ENCODE results near the gene PIP5K1C. TPM values are rescaled to one million over a fixed set of nuclear protein-coding genes. Genes with fewer than 3 reads are reported as not detected.

The PIP5K1C gene
- total and polyA plus RNA-seq, 7 donors: 8.7 to 22.4 (median 16.3) TPM

DNA sequence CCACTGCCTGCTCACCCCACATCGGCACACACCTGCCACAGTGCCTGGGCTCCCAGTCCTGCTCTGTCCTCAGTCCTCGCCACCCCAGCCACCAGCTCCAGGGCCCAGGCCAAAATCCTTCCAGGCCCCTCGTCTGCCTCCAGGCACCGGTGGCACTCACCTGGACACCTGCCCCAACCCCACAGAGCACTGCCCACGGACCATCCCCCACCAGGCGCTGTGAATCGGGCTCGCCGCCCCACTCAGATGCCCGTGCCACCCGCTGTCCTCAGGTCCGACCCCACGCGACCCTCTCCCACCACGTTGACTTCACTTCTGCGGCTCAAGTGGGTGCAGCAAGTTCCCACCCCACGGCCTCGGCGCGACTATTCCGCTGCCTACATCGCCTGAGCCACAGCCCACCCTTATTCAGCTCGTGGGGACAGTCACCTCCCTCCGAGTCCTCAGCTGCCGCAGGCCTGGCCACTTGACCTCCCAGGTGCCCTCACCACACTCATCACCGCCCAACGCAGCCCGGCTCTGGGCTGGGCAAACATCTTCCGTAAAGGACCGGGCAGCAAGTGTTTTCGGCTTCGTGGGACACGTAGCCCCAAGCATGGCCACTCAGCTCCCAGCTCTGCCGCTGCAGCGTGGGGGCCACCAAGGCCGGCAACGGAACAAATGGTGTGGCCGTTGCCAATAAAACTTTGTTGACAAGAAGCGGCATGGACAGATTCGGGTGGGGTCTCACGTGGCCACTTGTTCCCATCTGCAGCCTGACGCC lies 5.7 kb downstream of the PIP5K1C start:
- Histone ChIP-seq H3K36me3 (ENCODE audit: insufficient read depth in 1 of 2, low read depth in 1 of 2) (peaks cover 0 to 4% of the 10 kb centered on the region in 2 donors), H3K4me1 (peaks cover 10% of the 10 kb centered on the region), H3K27me3 (ENCODE audit: insufficient read depth in 3 of 3, low read length in 2 of 3) (no peaks in the 10 kb centered on the region), H3K4me3 (no peak overlapping the region), H3K27ac (no peak overlapping the region), H3K9me3 (no peaks in the 10 kb centered on the region)
- no peak for ATAC-seq
- intact Hi-C loops (cut with DNase I): no loop called here
- TF ChIP-seq, protein P1, sequence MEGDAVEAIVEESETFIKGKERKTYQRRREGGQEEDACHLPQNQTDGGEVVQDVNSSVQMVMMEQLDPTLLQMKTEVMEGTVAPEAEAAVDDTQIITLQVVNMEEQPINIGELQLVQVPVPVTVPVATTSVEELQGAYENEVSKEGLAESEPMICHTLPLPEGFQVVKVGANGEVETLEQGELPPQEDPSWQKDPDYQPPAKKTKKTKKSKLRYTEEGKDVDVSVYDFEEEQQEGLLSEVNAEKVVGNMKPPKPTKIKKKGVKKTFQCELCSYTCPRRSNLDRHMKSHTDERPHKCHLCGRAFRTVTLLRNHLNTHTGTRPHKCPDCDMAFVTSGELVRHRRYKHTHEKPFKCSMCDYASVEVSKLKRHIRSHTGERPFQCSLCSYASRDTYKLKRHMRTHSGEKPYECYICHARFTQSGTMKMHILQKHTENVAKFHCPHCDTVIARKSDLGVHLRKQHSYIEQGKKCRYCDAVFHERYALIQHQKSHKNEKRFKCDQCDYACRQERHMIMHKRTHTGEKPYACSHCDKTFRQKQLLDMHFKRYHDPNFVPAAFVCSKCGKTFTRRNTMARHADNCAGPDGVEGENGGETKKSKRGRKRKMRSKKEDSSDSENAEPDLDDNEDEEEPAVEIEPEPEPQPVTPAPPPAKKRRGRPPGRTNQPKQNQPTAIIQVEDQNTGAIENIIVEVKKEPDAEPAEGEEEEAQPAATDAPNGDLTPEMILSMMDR (IDR thresholded peaks at IDR 0.05): no peak
- WGBS, 3 donors: 91 to 92% (median 91%) methylated on average over 42 of the region's 42 CpGs
- no peak for DNase-seq

DNA sequence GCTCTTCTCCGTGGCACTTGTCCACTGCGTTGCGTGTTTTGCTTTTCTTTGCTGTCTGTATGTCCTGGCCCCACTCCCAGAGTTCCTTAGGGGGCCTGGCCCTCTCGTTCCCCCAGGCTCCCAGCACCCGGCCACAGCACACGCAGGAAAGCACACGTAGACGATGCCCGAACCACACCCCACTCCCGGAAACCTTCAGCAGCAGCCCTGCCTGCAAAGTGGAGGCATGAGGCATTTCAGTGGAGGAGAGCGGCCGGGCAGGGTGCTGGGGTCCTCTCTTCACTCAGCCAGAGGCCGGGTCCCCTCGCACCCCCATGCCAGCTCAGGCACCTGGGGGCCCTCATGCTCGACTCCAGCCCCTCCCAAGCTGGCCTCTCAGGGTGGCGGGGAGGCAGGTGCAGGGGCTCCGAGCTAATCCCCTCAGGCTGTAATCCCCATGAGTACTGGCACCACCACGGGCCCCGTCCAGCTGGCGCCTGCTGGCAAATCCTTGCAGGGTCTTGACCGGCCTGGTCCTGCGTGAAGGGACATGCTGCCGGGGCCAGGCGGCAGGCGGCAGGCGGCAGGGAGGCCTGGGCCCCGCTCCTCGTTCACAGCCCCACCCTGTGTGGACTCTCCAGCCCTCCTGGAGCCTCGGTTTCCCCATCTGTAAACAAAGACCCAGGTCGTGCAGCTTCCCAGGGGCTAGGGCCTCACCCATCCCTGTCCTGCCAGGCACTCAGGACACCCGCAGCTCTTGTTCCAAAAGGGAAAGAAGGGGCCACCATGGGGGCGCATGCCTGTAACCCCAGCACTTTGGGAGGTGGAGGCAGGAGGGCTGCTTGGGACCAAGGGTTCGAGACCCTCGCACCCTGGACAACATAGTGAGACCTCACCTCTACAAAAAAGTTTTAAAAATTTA lies 7.0 kb downstream of the PIP5K1C start:
- H3K9me3 ChIP-seq: no peaks in the 10 kb centered on the region
- H3K4me1 ChIP-seq: peaks cover 6% of the 10 kb centered on the region
- H3K27me3 ChIP-seq (ENCODE audit: insufficient read depth in 3 of 3, low read length in 2 of 3): no peaks in the 10 kb centered on the region
- WGBS, 3 donors: 64 to 77% (median 67%) methylated on average over 33 to 34 of the region's 34 CpGs
- TF ChIP-seq, protein P1 (IDR thresholded peaks at IDR 0.05): no peak
- intact Hi-C loops (cut with DNase I): no loop called here
- no peak overlapping the region for H3K27ac ChIP-seq
- ATAC-seq: no peak
- DNase-seq: no peak
- H3K4me3 ChIP-seq: no peak overlapping the region
- peaks cover 0 to 4% of the 10 kb centered on the region in 2 donors for H3K36me3 ChIP-seq (ENCODE audit: insufficient read depth in 1 of 2, low read depth in 1 of 2)

DNA sequence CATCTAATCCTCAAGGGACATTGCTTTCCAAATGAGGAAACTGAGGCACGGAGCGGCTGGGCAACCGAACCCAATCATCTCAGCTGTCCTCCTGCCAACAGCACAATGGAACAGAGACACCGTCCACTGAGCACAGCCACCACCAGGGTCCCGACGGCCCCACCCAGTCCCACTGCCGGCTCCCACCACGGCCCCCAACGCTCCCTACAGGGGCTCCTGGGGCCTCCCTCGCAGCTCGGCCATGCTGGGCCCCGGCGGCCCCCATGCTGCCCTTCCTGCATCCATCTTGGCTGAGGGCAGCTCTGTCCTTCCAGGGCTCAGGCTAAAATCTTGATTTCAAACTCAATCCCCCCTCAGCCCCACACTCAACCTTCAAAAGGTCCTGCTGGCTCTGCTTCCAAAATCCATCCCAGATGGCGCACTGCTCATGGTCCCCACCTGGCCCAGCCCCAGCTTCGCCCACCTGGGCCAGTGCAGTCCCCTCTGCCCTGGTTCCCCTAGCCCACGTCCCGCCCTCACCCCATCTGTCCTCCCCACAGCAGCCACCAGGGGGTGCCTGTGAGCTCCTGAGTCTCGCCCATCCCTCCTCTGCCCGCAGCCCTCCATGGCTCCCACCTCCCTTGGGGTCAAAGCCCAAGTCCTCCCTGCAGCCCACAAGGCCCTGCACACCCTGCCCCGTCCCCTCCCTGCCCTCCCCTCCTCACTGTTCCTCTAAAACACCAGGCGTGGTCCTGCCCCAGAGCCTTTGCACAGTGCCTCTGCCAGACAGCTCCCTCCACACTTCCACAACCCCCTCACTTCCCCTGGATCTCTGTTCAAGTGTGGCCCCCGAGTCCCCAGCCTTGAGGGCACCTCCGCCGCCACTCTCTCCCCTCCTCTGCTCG lies 7.9 kb downstream of the PIP5K1C start:
- TF ChIP-seq, protein P1 (IDR thresholded peaks at IDR 0.05): peak; percentile 31
- Histone ChIP-seq H3K9me3 (no peaks in the 10 kb centered on the region), H3K27ac (no peak overlapping the region), H3K4me1 (peaks cover 4% of the 10 kb centered on the region), H3K27me3 (ENCODE audit: insufficient read depth in 3 of 3, low read length in 2 of 3) (no peaks in the 10 kb centered on the region), H3K4me3 (no peak overlapping the region), H3K36me3 (ENCODE audit: insufficient read depth in 1 of 2, low read depth in 1 of 2) (peaks cover 0 to 4% of the 10 kb centered on the region in 2 donors)
- WGBS, 3 donors: 86 to 91% (median 90%) methylated on average over 24 to 25 of the region's 25 CpGs
- DNase-seq: no peak
- ATAC-seq: peak in 2 of 4 donors; percentile 42 to 54
- intact Hi-C loops (cut with DNase I): no loop called here

DNA sequence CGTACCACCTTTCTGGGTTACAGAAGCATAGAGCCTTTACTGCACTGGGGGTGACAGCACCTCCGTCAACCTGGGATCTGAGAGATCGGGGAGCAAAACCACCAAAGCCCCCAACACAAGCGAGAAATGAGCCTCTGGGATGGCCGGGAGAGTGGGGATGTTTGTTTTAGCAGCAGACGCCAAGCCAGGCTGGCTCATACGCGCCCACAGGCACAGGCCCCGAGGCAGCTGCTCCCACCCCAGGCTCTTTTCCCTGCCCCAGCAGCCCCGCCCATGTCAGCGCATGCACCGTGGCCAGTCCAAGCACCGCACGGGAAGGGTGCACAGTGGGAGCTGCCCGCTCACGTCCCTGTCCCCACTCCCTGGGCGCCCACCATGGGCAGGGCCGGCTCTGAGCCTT lies 8.5 kb downstream of the PIP5K1C start:
- TF ChIP-seq, protein P1 (IDR thresholded peaks at IDR 0.05): no peak
- peaks cover 0 to 4% of the 10 kb centered on the region in 2 donors for H3K36me3 ChIP-seq (ENCODE audit: insufficient read depth in 1 of 2, low read depth in 1 of 2)
- 96 to 97% (median 97%) methylated on average over 18 of the region's 18 CpGs for WGBS, 3 donors
- no peaks in the 10 kb centered on the region for H3K9me3 ChIP-seq
- H3K4me3 ChIP-seq: no peak overlapping the region
- H3K27me3 ChIP-seq (ENCODE audit: insufficient read depth in 3 of 3, low read length in 2 of 3): no peaks in the 10 kb centered on the region
- no peak overlapping the region for H3K27ac ChIP-seq
- intact Hi-C loops (cut with DNase I): no loop called here
- ATAC-seq (no peak), DNase-seq (no peak)
- peaks cover 4% of the 10 kb centered on the region for H3K4me1 ChIP-seq
